Panc1 (cell line): ENCODE measurements around the gene LYZL1. TPM values are rescaled to one million over a fixed set of nuclear protein-coding genes. Genes with fewer than 3 reads are reported as not detected.

Experiments used
- ATAC-seq: fragments of 200-7000 bp; cut with Tn5 transposase; 2 replicates; pipeline ENCODE4 v1.9.1; 2020; ENCODE audit warnings: mild to moderate bottlenecking, moderate library complexity
- BruUV-seq: library from RNA; stranded (reverse); fragments of 400-500 nt; replicated peaks from 2 replicates; lab custom pipeline; 2021; lab: Mats Ljungman, UMichigan
- CTCF ChIA-PET: fragments of 300-600 bp; sonication (Branson Sonifier 250); formaldehyde crosslinking; loops from one replicate; lab custom pipeline; 2022; ENCODE audit warnings: antibody characterized with exemption; lab: Charles Lee
- POLR2A ChIA-PET: fragments of 300-600 bp; sonication (Branson Sonifier 250); formaldehyde crosslinking; loops from one replicate; lab custom pipeline; 2022; ENCODE audit warnings: antibody characterized with exemption; lab: Charles Lee
- DNase-seq: peaks from one replicate; pipeline ENCODE4 v3.0.0-alpha.2; 2010; ENCODE audit warnings: low read depth, low spot score
- H3K27ac ChIP-seq: 2 replicates; pipeline ENCODE4 v1.5.1; 2011; ENCODE audit warnings: mild to moderate bottlenecking, low read length, inconsistent platforms
- H3K27me3 ChIP-seq: fragments of 200-500 bp; sonication (Bioruptor generic); 2 replicates; pipeline ENCODE4 v1.6.0; 2014; ENCODE audit warnings: low read length, inconsistent platforms; ENCODE audit not compliant: control insufficient read depth, insufficient read depth
- H3K36me3 ChIP-seq: fragments of 200-500 bp; sonication (Bioruptor generic); 2 replicates; pipeline ENCODE4 v1.5.1; 2014; ENCODE audit warnings: inconsistent platforms, mild to moderate bottlenecking, low read length, moderate library complexity; ENCODE audit not compliant: control insufficient read depth, insufficient read depth
- H3K4me1 ChIP-seq: 2 replicates; pipeline ENCODE4 v1.5.1; 2011; ENCODE audit warnings: inconsistent platforms, mild to moderate bottlenecking, low read length, moderate library complexity; ENCODE audit not compliant: control insufficient read depth, insufficient read depth
- H3K4me3 ChIP-seq, 2 experiments: 2 replicates each; pipeline ENCODE4 v1.5.1; 2011 to 2012; ENCODE audit warnings: low read depth in 2 of 2, low read length in 2 of 2, mild to moderate bottlenecking in 2 of 2, inconsistent platforms in 1 of 2, moderate library complexity in 1 of 2
- H3K9me3 ChIP-seq: fragments of 200-500 bp; sonication (Bioruptor generic); 2 replicates; pipeline ENCODE4 v1.5.1; 2014; ENCODE audit warnings: low read depth, mild to moderate bottlenecking, inconsistent platforms, low read length, moderate library complexity; ENCODE audit not compliant: control insufficient read depth, insufficient read depth
- CTCF ChIP-seq: fragments of 450-650 bp; IDR thresholded peaks from 2 replicates; pipeline ENCODE4 v1.5.1; 2017; ENCODE audit warnings: mild to moderate bottlenecking
- POLR2AphosphoS5 ChIP-seq: IDR thresholded peaks from 2 replicates; pipeline ENCODE4 v1.6.1; 2012; ENCODE audit warnings: mild to moderate bottlenecking, low read depth, low read length, moderate library complexity
- SIN3A ChIP-seq: IDR thresholded peaks from 2 replicates; pipeline ENCODE4 v1.6.1; 2012; ENCODE audit warnings: low read depth, mild to moderate bottlenecking, low read length, moderate library complexity, borderline replicate concordance; ENCODE audit not compliant: insufficient read depth
- TCF7L2 ChIP-seq: IDR thresholded peaks from 2 replicates; pipeline ENCODE4 v1.6.1; 2011; ENCODE audit warnings: mild to moderate bottlenecking, low read depth, low read length, inconsistent platforms
- in situ Hi-C: cut with HindIII; loops from 2 replicates; pipeline ENCODE4 v1.10.0; 2016; ENCODE audit warnings: low sequenced_read_pairs, low pct_unique_long_range_greater_than_20kb
- intact Hi-C: fragments of 100-400 bp; cut with micrococcal nuclease; formaldehyde crosslinking; loops from one replicate; pipeline ENCODE4 v1.10.0; 2022; ENCODE audit not compliant: unreplicated experiment
- total RNA-seq: library from RNA; stranded (reverse); gene quantifications from one replicate; pipeline ENCODE4 v1.2.1, GENCODE V29; 2021; ENCODE audit not compliant: unreplicated experiment
- TF ChIP-seq, protein P1 (sequence below), 2 experiments: IDR thresholded peaks; 2 replicates each; pipeline ENCODE4 v1.6.1; 2011 to 2012; ENCODE audit warnings: low read depth in 2 of 2, control low read depth in 1 of 2, low read length in 1 of 2, mild to moderate bottlenecking in 1 of 2, moderate library complexity in 1 of 2; ENCODE audit not compliant: insufficient read depth in 1 of 2

The LYZL1 gene
- total RNA-seq, 1 experiment from 2014 or later: not detected

DNA sequence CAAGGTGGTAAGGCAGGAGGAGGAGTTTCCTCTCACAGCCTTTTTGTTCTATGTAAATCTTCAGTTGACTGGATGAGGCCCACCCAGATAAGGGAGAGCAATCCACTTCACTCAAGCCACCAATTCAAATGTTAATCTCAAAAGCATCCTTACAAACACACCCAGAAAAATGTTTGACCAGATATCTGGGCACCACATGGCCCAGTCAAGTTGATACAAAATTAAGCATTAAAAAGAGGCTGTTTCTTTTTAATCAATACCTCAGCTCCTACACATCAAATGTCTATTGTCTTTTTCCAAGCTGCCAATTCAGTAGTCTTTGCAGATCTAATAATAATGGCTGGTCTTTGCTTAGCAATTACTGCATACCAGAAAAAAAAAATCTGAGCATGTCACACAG is 18.0 kb upstream of the LYZL1 start:
- no peak overlapping the region for H3K4me3 ChIP-seq
- ATAC-seq: no peak
- in situ Hi-C loops (no loop called here), intact Hi-C loops (no loop called here)
- ChIA-PET POLR2A (no interaction called here), CTCF (no interaction called here)
- no peaks in the 10 kb centered on the region for H3K27me3 ChIP-seq
- H3K27ac ChIP-seq: no peak overlapping the region
- no peaks in the 10 kb centered on the region for H3K4me1 ChIP-seq
- TF ChIP-seq, protein P1, sequence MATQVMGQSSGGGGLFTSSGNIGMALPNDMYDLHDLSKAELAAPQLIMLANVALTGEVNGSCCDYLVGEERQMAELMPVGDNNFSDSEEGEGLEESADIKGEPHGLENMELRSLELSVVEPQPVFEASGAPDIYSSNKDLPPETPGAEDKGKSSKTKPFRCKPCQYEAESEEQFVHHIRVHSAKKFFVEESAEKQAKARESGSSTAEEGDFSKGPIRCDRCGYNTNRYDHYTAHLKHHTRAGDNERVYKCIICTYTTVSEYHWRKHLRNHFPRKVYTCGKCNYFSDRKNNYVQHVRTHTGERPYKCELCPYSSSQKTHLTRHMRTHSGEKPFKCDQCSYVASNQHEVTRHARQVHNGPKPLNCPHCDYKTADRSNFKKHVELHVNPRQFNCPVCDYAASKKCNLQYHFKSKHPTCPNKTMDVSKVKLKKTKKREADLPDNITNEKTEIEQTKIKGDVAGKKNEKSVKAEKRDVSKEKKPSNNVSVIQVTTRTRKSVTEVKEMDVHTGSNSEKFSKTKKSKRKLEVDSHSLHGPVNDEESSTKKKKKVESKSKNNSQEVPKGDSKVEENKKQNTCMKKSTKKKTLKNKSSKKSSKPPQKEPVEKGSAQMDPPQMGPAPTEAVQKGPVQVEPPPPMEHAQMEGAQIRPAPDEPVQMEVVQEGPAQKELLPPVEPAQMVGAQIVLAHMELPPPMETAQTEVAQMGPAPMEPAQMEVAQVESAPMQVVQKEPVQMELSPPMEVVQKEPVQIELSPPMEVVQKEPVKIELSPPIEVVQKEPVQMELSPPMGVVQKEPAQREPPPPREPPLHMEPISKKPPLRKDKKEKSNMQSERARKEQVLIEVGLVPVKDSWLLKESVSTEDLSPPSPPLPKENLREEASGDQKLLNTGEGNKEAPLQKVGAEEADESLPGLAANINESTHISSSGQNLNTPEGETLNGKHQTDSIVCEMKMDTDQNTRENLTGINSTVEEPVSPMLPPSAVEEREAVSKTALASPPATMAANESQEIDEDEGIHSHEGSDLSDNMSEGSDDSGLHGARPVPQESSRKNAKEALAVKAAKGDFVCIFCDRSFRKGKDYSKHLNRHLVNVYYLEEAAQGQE (IDR thresholded peaks at IDR 0.05; ENCODE audit: insufficient read depth in 1 of 2, low read depth in 2 of 2, low read length in 1 of 2): no peak
- TF ChIP-seq POLR2AphosphoS5 (no peak), TCF7L2 (no peak), SIN3A (no peak), CTCF (no peak)
- H3K9me3 ChIP-seq: no peaks in the 10 kb centered on the region
- no TSS peak for BruUV-seq
- H3K36me3 ChIP-seq: no peaks in the 10 kb centered on the region
- DNase-seq: no peak

- ChIA-PET POLR2A (no interaction called here), CTCF (no interaction called here)
- TF ChIP-seq SIN3A (no peak), CTCF (no peak), TCF7L2 (no peak), POLR2AphosphoS5 (no peak)
- TF ChIP-seq, protein P1 (IDR thresholded peaks at IDR 0.05; ENCODE audit: insufficient read depth in 1 of 2, low read depth in 2 of 2, low read length in 1 of 2): no peak
- H3K4me3 ChIP-seq: no peak overlapping the region
- H3K36me3 ChIP-seq: no peaks in the 10 kb centered on the region
- BruUV-seq: no TSS peak
- H3K27ac ChIP-seq: peak overlapping the region; percentile 48; the same call in 1 of the 2 replicates
- H3K4me1 ChIP-seq: no peaks in the 10 kb centered on the region
- intact Hi-C loops: no loop called here
- H3K9me3 ChIP-seq: no peaks in the 10 kb centered on the region
- DNase-seq (no peak), ATAC-seq (no peak)
- H3K27me3 ChIP-seq: no peaks in the 10 kb centered on the region
- in situ Hi-C loops: no loop called here
These were observed 17.0 kb upstream of the LYZL1 start for GRCh38 chr10:29271877-29272276.
